Pancreas (tissue), 10 donors: ENCODE data around the gene SAFB. TPM values are rescaled to one million over a fixed set of nuclear protein-coding genes. Genes with fewer than 3 reads are reported as not detected.

Experiments
- ATAC-seq, 4 donors: fragments of 200-7000 bp; cut with Tn5 transposase; one replicate each; pipeline versions ENCODE4 v1.8.0 to v1.9.1; 2020; ENCODE audit warnings: mild to moderate bottlenecking in 4 of 4, moderate library complexity in 4 of 4
- DNase-seq, 6 donors: peaks; one replicate each; pipeline ENCODE4 v3.0.0-alpha.2; 2020
- FAIRE-seq: peaks from 2 replicates; lab custom pipeline; 2012; peaks lifted over from hg19 to GRCh38; lab: Jason Lieb, UNC
- H3K27ac ChIP-seq, 4 donors: fragments of 200-600 bp; sonication (generic); 1 replicate in 3 of 4; 2 replicates in 1 of 4; pipeline versions ENCODE4 v1.5.0 to v1.8.0; 2020
- H3K27me3 ChIP-seq, 4 donors: fragments of 200-600 bp; one replicate each; pipeline ENCODE4 v1.8.0; 2021
- H3K36me3 ChIP-seq, 3 donors: fragments of 200-600 bp; sonication (generic) in 1 of 3; one replicate each; pipeline versions ENCODE4 v1.5.0 to v1.8.0; 2020 to 2021
- H3K4me1 ChIP-seq, 3 donors: fragments of 200-600 bp; one replicate each; pipeline ENCODE4 v1.8.0; 2021
- H3K4me3 ChIP-seq, 4 donors: fragments of 200-600 bp; sonication (generic) in 2 of 4; one replicate each; pipeline versions ENCODE4 v1.5.0 to v1.8.0; 2020 to 2021
- H3K9me3 ChIP-seq, 4 donors: fragments of 200-600 bp; one replicate each; pipeline ENCODE4 v1.8.0; 2021
- CTCF ChIP-seq, 4 donors: fragments of 200-600 bp; sonication (generic) in 3 of 4; IDR thresholded peaks; one replicate each; pipeline versions ENCODE4 v1.5.0 to v1.8.0; 2021; ENCODE audit warnings: antibody characterized with exemption in 4 of 4
- WGBS, 2 donors: extraction: QIAGEN DNeasy Blood & Tissue Kit; methylation state at CpG; one replicate each; pipeline ENCODE4 v1.1.7; 2013; 5-methylcytosine and 5-hydroxymethylcytosine counted together
- intact Hi-C, 3 donors: fragments of 100-400 bp; cut with DNase I; formaldehyde crosslinking; loops; one replicate each; pipeline versions ENCODE4 v1.11.1 to v1.14.2; 2022
- polyA plus RNA-seq, 2 donors: library from polyadenylated mRNA; stranded (reverse); fragments of 200-250 nt; gene quantifications; one replicate each; pipeline ENCODE4 v1.2.3, GENCODE V29; 2013
- total RNA-seq, 6 donors: library from RNA; stranded (reverse); fragmentation: NEBNext Ultra II Directional in 4 of 6; extraction: Animal tissue kit (Norgen Biotek cat#: 25700) in 4 of 6; gene quantifications; one replicate each; pipeline versions ENCODE4 v1.2.1 to v1.2.4, GENCODE V29; 2021 to 2023
- donor health status: healthy with polysubstance abuse.
- donor health status: DM: no; HTN: no; CAD: no; lungs with moderate emphysema.
- donor health status: DM: no; HTN: no; CAD: no.
- donor health status: control.
- donor health status: control.
- donor health status: Bipolar disorder and iron deficiency.
- donor health status: DM: yes; HTN: yes; CAD: no.
- donor health status: DM: no; HTN: no; CAD: no.
- donor health status: DM: no; HTN: no; CAD: no.
- donor health status: DM: yes; HTN: yes; CAD: no.

SAFB gene
- total and polyA plus RNA-seq, 8 donors, result 28.9 to 84.3 (median 42.7) TPM

GRCh38 chr19:5667751-5668271 lies 44.9 kb downstream of the SAFB start:
- no peaks in the 10 kb centered on the region for H3K9me3 ChIP-seq
- H3K4me1 ChIP-seq, result no peaks in the 10 kb centered on the region
- no peaks in the 10 kb centered on the region for H3K27me3 ChIP-seq
- H3K4me3 ChIP-seq, result no peak overlapping the region
- DNase-seq (peak in 1 of 6 donors; percentile 55), FAIRE-seq (no peak), ATAC-seq (peak in 1 of 4 donors; percentile 3)
- WGBS, 2 donors, result 90% methylated on average over 22 of the region's 22 CpGs
- peaks cover 9 to 61% (median 37%) of the 10 kb centered on the region in 3 donors for H3K36me3 ChIP-seq
- TF ChIP-seq CTCF (IDR thresholded peaks at IDR 0.05), result no peak
- H3K27ac ChIP-seq, result no peak overlapping the region
- intact Hi-C loops, result no loop called here

GRCh38 chr19:5669212-5669611 lies 46.3 kb downstream of the SAFB start:
- Histone ChIP-seq H3K36me3 (peaks cover 7 to 47% (median 24%) of the 10 kb centered on the region in 3 donors), H3K27ac (no peak overlapping the region), H3K4me3 (no peak overlapping the region), H3K27me3 (no peaks in the 10 kb centered on the region), H3K4me1 (no peaks in the 10 kb centered on the region), H3K9me3 (no peaks in the 10 kb centered on the region)
- DNase-seq (peak in 1 of 6 donors; percentile 48), ATAC-seq (no peak), FAIRE-seq (no peak)
- no peak for TF ChIP-seq CTCF (IDR thresholded peaks at IDR 0.05)
- intact Hi-C loops, result no loop called here
- 83 to 85% methylated on average over 11 of the region's 11 CpGs for WGBS, 2 donors

GRCh38 chr19:5671600-5671999 lies 48.7 kb downstream of the SAFB start:
- TF ChIP-seq CTCF (IDR thresholded peaks at IDR 0.05), result no peak
- H3K9me3 ChIP-seq, result no peaks in the 10 kb centered on the region
- WGBS, 2 donors, result 95 to 97% methylated on average over 7 of the region's 7 CpGs
- intact Hi-C loops, result no loop called here
- ATAC-seq, result no peak
- no peaks in the 10 kb centered on the region for H3K27me3 ChIP-seq
- H3K4me3 ChIP-seq, result no peak overlapping the region
- peaks cover 2 to 26% (median 9%) of the 10 kb centered on the region in 3 donors for H3K36me3 ChIP-seq
- DNase-seq, result peak in 1 of 6 donors; percentile 23
- FAIRE-seq, result no peak
- no peak overlapping the region for H3K27ac ChIP-seq
- no peaks in the 10 kb centered on the region for H3K4me1 ChIP-seq

GRCh38 chr19:5672708-5673459 lies 50.0 kb downstream of the SAFB start:
- FAIRE-seq (no peak), ATAC-seq (no peak), DNase-seq (peak in 1 of 6 donors; percentile 20)
- H3K9me3 ChIP-seq, result no peaks in the 10 kb centered on the region
- no peaks in the 10 kb centered on the region for H3K4me1 ChIP-seq
- WGBS, 2 donors, result 89 to 93% methylated on average over 13 of the region's 13 CpGs
- intact Hi-C loops, result no loop called here
- peaks cover 2 to 15% (median 9%) of the 10 kb centered on the region in 3 donors for H3K36me3 ChIP-seq
- H3K27ac ChIP-seq, result no peak overlapping the region
- H3K27me3 ChIP-seq, result no peaks in the 10 kb centered on the region
- TF ChIP-seq CTCF (IDR thresholded peaks at IDR 0.05), result no peak
- H3K4me3 ChIP-seq, result no peak overlapping the region

- FAIRE-seq, result no peak
These were observed 50.9 kb downstream of the SAFB start for GRCh38 chr19:5673752-5674151.

More at GRCh38 chr19:5673752-5674151, 50.9 kb downstream of the SAFB start:
- Histone ChIP-seq H3K4me3 (no peak overlapping the region), H3K27me3 (no peaks in the 10 kb centered on the region), H3K9me3 (no peaks in the 10 kb centered on the region), H3K36me3 (peaks cover 2 to 12% (median 7%) of the 10 kb centered on the region in 3 donors), H3K27ac (no peak overlapping the region), H3K4me1 (no peaks in the 10 kb centered on the region)
- WGBS, 2 donors, result 96 to 100% methylated on average over 1 of the region's 1 CpG
- intact Hi-C loops, result no loop called here
- TF ChIP-seq CTCF (IDR thresholded peaks at IDR 0.05), result no peak
- no peak for DNase-seq
- ATAC-seq, result no peak
